GM23248 (cell line): Measurements from ENCODE around the gene PLA2G4D. TPM values are rescaled to one million over a fixed set of nuclear protein-coding genes. Genes with fewer than 3 reads are reported as not detected.

Experiments
- DNase-seq: peaks from one replicate; pipeline ENCODE4 v3.0.0-alpha.2; 2015
- H2AFZ ChIP-seq: fragments of 200-600 bp; sonication (generic); 2 replicates; pipeline ENCODE4 v1.6.1; 2016; ENCODE audit warnings: antibody characterized with exemption
- H3F3A ChIP-seq: fragments of 200-600 bp; sonication (generic); 2 replicates; pipeline ENCODE4 v1.6.1; 2016; ENCODE audit warnings: mild to moderate bottlenecking, antibody characterized with exemption, mixed run types; ENCODE audit not compliant: insufficient read depth
- H3K27ac ChIP-seq: fragments of 200-600 bp; sonication (generic); 2 replicates; pipeline ENCODE4 v1.5.1; 2016; ENCODE audit warnings: mild to moderate bottlenecking
- H3K27me3 ChIP-seq: fragments of 200-600 bp; sonication (generic); replicated peaks from 2 replicates; pipeline ENCODE4 v1.6.1; 2016; ENCODE audit warnings: mild to moderate bottlenecking; ENCODE audit not compliant: insufficient read depth
- H3K36me3 ChIP-seq: fragments of 200-600 bp; sonication (generic); 2 replicates; pipeline ENCODE4 v1.6.1; 2016; ENCODE audit warnings: low read depth, mild to moderate bottlenecking
- H3K4me1 ChIP-seq: fragments of 200-600 bp; sonication (generic); 2 replicates; pipeline ENCODE4 v1.6.1; 2016; ENCODE audit warnings: mild to moderate bottlenecking; ENCODE audit not compliant: insufficient read depth
- H3K4me2 ChIP-seq: fragments of 200-600 bp; sonication (generic); one replicate; pipeline ENCODE4 v1.6.1; 2016; ENCODE audit warnings: mild to moderate bottlenecking; ENCODE audit not compliant: unreplicated experiment
- H3K4me3 ChIP-seq: fragments of 200-600 bp; sonication (generic); 2 replicates; pipeline ENCODE4 v1.5.1; 2016; ENCODE audit warnings: mild to moderate bottlenecking
- H3K79me2 ChIP-seq: fragments of 200-600 bp; sonication (generic); 2 replicates; pipeline ENCODE4 v1.6.1; 2016; ENCODE audit warnings: mild to moderate bottlenecking; ENCODE audit not compliant: insufficient read depth
- H3K9ac ChIP-seq: fragments of 200-600 bp; sonication (generic); 2 replicates; pipeline ENCODE4 v1.6.1; 2016; ENCODE audit warnings: mild to moderate bottlenecking
- H3K9me2 ChIP-seq: fragments of 200-600 bp; sonication (generic); 2 replicates; pipeline ENCODE4 v1.6.1; 2016; ENCODE audit warnings: mixed run types, mild to moderate bottlenecking, moderate library complexity; ENCODE audit not compliant: insufficient read depth
- H3K9me3 ChIP-seq: fragments of 200-600 bp; sonication (generic); one replicate; pipeline ENCODE4 v1.6.1; 2017; ENCODE audit warnings: low read depth
- H4K20me1 ChIP-seq: fragments of 200-600 bp; sonication (generic); 2 replicates; pipeline ENCODE4 v1.6.0; 2016; ENCODE audit not compliant: insufficient read depth
- EZH2 ChIP-seq: fragments of 200-600 bp; sonication (generic); IDR thresholded peaks from 2 replicates; pipeline ENCODE4 v1.6.1; 2018; ENCODE audit warnings: antibody characterized with exemption, mild to moderate bottlenecking; ENCODE audit not compliant: insufficient read depth, poor library complexity, severe bottlenecking
- EZH2phosphoT487 ChIP-seq: fragments of 200-600 bp; sonication (generic); IDR thresholded peaks from 2 replicates; pipeline ENCODE4 v1.6.1; 2018; ENCODE audit warnings: antibody characterized with exemption, moderate library complexity, mild to moderate bottlenecking, low read depth; ENCODE audit not compliant: insufficient read depth
- WGBS, 2 experiments: methylation state at CpG; one replicate each; pipeline ENCODE4 v1.1.6; 2015 to 2017; ENCODE audit warnings: low lambda C conversion rate in 2 of 2, low coverage in 1 of 2; ENCODE audit errors: missing lambda C conversion rate in 2 of 2; 5-methylcytosine and 5-hydroxymethylcytosine counted together
- in situ Hi-C: fragments of 300-500 bp; cut with MboI; formaldehyde crosslinking; loops from 2 replicates; pipeline ENCODE4 v1.15.0; 2020
- polyA plus RNA-seq: library from polyadenylated mRNA; unstranded; fragments of >200 nt; fragmentation: Nextera tagmentation; extraction: Ambion mirVana; gene quantifications from 2 replicates; pipeline ENCODE4 v1.2.1, GENCODE V29; 2016
- total RNA-seq: library from RNA; depleted of rRNA; stranded (reverse); fragments of >200 nt; shearing (Covaris generic); gene quantifications from 2 replicates; pipeline ENCODE4 v1.2.3, GENCODE V29; 2014

The PLA2G4D gene
- total and polyA plus RNA-seq, 2 experiments from 2014 or later = not detected

DNA sequence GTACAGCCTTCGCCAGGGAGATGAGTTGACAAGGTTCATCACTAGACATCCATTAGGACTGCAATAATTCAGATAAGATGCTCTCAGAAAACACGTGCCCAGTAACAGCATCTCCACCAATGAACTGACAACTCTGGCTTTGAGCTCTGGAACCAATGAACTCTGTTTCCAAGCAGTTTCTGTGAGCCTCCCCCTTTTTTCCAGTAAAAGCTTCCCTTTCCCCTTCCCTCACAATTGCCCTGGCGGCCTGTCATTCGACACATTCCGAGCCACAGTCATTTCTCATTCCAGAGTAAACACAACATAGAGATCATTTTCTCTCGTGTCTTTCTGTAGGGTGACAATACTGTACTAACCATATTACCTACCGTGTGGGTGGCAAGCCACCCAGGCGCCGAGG lies 3.6 kb downstream of the PLA2G4D start:
- no peak overlapping the region for H3K4me3 ChIP-seq
- in situ Hi-C loops = no loop called here
- H3K9me3 ChIP-seq = no peaks in the 10 kb centered on the region
- H3K9me2 ChIP-seq = no peaks in the 10 kb centered on the region
- H3K4me1 ChIP-seq = peaks cover 4% of the 10 kb centered on the region
- no peak overlapping the region for H2AFZ ChIP-seq
- no peaks in the 10 kb centered on the region for H4K20me1 ChIP-seq
- WGBS, 2 experiments = 72 to 74% methylated on average over 9 of the region's 9 CpGs
- no peak overlapping the region for H3K27ac ChIP-seq
- TF ChIP-seq EZH2 (no peak), EZH2phosphoT487 (no peak)
- H3F3A ChIP-seq = no peaks in the 10 kb centered on the region
- no peak overlapping the region for H3K4me2 ChIP-seq
- H3K79me2 ChIP-seq = no peaks in the 10 kb centered on the region
- no peaks in the 10 kb centered on the region for H3K36me3 ChIP-seq
- H3K9ac ChIP-seq = no peak overlapping the region
- no peak for DNase-seq
- peaks cover 43% of the 10 kb centered on the region for H3K27me3 ChIP-seq

DNA sequence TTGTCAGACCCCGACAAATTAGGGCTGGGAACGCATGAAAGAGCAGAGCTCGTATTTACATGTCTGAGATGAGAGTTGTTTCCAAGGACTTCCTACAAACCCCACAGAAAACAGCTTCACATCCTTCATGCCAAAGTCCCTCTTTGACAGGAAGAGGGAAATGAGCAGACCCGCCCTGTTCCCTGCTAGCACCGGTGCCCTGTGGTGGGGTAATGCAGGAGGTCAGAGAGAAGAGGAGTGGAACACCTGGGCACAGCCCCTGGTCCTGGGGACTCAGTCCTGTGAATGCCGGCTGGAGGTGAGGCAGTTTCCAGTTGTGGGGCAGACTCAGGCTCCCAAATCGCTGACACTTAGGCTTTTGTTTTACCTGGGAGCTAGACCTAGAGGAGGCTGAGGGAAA lies 4.0 kb downstream of the PLA2G4D start:
- peaks cover 42% of the 10 kb centered on the region for H3K27me3 ChIP-seq
- WGBS, 2 experiments = 48 to 50% methylated on average over 7 of the region's 7 CpGs

DNA sequence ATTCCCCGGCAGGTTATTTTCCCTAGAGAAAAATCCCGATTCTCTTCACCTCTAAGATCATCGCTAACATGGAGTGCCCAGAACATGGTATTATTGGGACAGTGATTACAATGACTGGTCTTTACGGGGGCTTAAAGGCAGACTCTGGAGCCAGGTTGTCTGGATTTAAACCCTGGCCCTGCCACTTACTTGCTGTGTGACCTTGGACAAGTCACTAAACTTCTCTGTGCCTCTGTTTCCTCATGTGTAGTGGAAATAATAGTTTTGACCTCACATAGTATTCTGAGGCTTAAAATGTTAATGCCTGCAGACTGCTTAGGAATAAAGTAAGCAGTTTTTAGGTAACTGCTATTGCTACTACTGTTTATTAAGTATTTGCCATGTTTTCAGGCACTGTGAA lies 4.4 kb downstream of the PLA2G4D start:
- H3K9me3 ChIP-seq = no peaks in the 10 kb centered on the region
- H3K36me3 ChIP-seq = no peaks in the 10 kb centered on the region
- H3F3A ChIP-seq = no peaks in the 10 kb centered on the region
- H3K9ac ChIP-seq = no peak overlapping the region
- in situ Hi-C loops = no loop called here
- H2AFZ ChIP-seq = no peak overlapping the region
- WGBS, 2 experiments = 80 to 85% methylated on average over 4 of the region's 4 CpGs
- no peaks in the 10 kb centered on the region for H3K9me2 ChIP-seq
- no peaks in the 10 kb centered on the region for H4K20me1 ChIP-seq
- no peak overlapping the region for H3K4me3 ChIP-seq
- H3K4me1 ChIP-seq = peaks cover 4% of the 10 kb centered on the region
- H3K27me3 ChIP-seq = peaks cover 42% of the 10 kb centered on the region
- DNase-seq = no peak
- H3K4me2 ChIP-seq = no peak overlapping the region
- no peaks in the 10 kb centered on the region for H3K79me2 ChIP-seq
- TF ChIP-seq EZH2 (no peak), EZH2phosphoT487 (no peak)
- H3K27ac ChIP-seq = no peak overlapping the region

More for the DNA sequence above, 4.0 kb downstream of the PLA2G4D start:
- Histone ChIP-seq H3K9me3 (no peaks in the 10 kb centered on the region), H3K4me1 (peaks cover 4% of the 10 kb centered on the region), H3K9me2 (no peaks in the 10 kb centered on the region), H3K9ac (no peak overlapping the region), H3K27ac (no peak overlapping the region), H3K4me3 (no peak overlapping the region), H3K4me2 (no peak overlapping the region), H2AFZ (no peak overlapping the region), H3K79me2 (no peaks in the 10 kb centered on the region), H4K20me1 (no peaks in the 10 kb centered on the region), H3F3A (no peaks in the 10 kb centered on the region), H3K36me3 (no peaks in the 10 kb centered on the region)
- TF ChIP-seq EZH2phosphoT487 = no peak
- TF ChIP-seq EZH2 = no peak
- in situ Hi-C loops = no loop called here
- no peak for DNase-seq

DNA sequence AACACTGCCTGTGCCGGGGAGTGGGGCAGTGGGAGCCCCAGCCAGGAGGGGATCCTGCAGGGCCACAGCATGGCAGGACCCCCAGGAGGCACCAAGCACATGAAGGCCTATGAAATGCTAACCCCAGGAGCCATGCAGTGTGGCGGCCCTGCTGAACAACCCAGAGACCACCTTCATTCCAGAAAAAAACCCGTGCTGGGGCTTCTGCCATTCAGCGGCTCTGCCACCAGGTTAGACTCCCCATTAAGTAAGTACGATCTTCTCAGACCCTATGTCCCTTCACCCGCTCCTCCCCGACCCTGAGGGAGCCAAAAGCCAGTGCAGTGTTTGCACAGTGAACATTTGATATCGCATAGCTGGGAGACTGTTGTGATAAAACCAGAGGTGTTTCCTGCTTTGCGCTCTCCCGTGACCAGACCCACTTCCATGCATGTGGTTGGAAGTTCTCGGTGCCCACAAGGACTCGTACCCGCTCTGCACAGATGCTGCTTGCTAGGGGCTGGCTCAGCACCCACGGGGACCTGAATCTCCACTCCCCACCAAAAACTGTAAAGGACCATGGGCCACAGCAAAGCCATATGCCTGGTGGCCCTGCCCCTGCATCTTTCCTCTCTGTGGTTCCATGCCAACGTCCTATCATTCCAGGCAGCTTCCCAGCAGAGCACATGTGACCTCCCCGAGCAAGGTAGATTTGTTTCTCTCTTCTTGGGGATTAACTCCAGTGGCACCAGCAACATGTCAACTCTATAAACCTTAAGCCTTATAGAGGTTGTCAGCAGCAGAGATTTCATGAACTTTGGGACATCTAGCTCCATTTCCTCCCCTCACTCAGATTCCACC lies 5.3 kb downstream of the PLA2G4D start:
- no peak overlapping the region for H2AFZ ChIP-seq
- TF ChIP-seq EZH2phosphoT487 (no peak), EZH2 (no peak)
- H3K4me1 ChIP-seq = peaks cover 4% of the 10 kb centered on the region
- in situ Hi-C loops = no loop called here
- H3K4me3 ChIP-seq = no peak overlapping the region
- H3K27ac ChIP-seq = no peak overlapping the region
- H3K36me3 ChIP-seq = no peaks in the 10 kb centered on the region
- DNase-seq = no peak
- H3K9ac ChIP-seq = no peak overlapping the region
- no peaks in the 10 kb centered on the region for H3F3A ChIP-seq
- no peak overlapping the region for H3K4me2 ChIP-seq
- peaks cover 42% of the 10 kb centered on the region for H3K27me3 ChIP-seq
- no peaks in the 10 kb centered on the region for H3K9me3 ChIP-seq
- no peaks in the 10 kb centered on the region for H3K79me2 ChIP-seq
- WGBS, 2 experiments = 49 to 61% methylated on average over 16 of the region's 16 CpGs
- H4K20me1 ChIP-seq = no peaks in the 10 kb centered on the region
- no peaks in the 10 kb centered on the region for H3K9me2 ChIP-seq
